Measurements from ENCODE around the gene SPEN.
"Not testable (repeated sequence)": the region's sequence is repeated elsewhere in the genome, so short reads cannot be mapped to it uniquely, and the experiment has no call there.

The SPEN gene

GRCh38 chr1:15825800-15826199, 21.7 kb upstream of the SPEN start:
- TF ChIP-seq CTCF (conservative IDR thresholded peaks at IDR 0.05; ENCODE audit: control insufficient read depth, insufficient read depth, low read depth, low read length), result no peak
- no peak for DNase-seq (ENCODE audit: low read depth)
- H3K4me3 ChIP-seq (ENCODE audit: control insufficient read depth, low read depth, low read length), result no peak overlapping the region

- TF ChIP-seq CTCF (conservative IDR thresholded peaks at IDR 0.05; ENCODE audit: control insufficient read depth, insufficient read depth, low read depth, low read length), result no peak
- no peak for DNase-seq (ENCODE audit: low read depth)
- H3K4me3 ChIP-seq (ENCODE audit: control insufficient read depth, low read depth, low read length), result no peak overlapping the region
Observed at GRCh38 chr1:15826810-15827507, 20.5 kb upstream of the SPEN start.

GRCh38 chr1:15827567-15827966, 19.9 kb upstream of the SPEN start:
- not testable (repeated sequence) for H3K4me3 ChIP-seq (ENCODE audit: control insufficient read depth, low read depth, low read length)

GRCh38 chr1:15828931-15829330, 18.6 kb upstream of the SPEN start:
- H3K4me3 ChIP-seq (ENCODE audit: control insufficient read depth, low read depth, low read length); DNase-seq (ENCODE audit: low read depth): not testable (repeated sequence)

More at GRCh38 chr1:15827567-15827966, 19.9 kb upstream of the SPEN start:
- DNase-seq (ENCODE audit: low read depth), result not testable (repeated sequence)

- DNase-seq (ENCODE audit: low read depth), result no peak
- no peak for TF ChIP-seq CTCF (conservative IDR thresholded peaks at IDR 0.05; ENCODE audit: control insufficient read depth, insufficient read depth, low read depth, low read length)
- H3K4me3 ChIP-seq (ENCODE audit: control insufficient read depth, low read depth, low read length), result no peak overlapping the region
Observed at GRCh38 chr1:15830258-15830657, 17.2 kb upstream of the SPEN start.

- peak; percentile 79 for DNase-seq (ENCODE audit: low read depth)
Observed at GRCh38 chr1:15833069-15833679, 14.3 kb upstream of the SPEN start.

GRCh38 chr1:15833842-15834405, 13.6 kb upstream of the SPEN start:
- no peak for DNase-seq (ENCODE audit: low read depth)
- H3K4me3 ChIP-seq (ENCODE audit: control insufficient read depth, low read depth, low read length), result peak overlapping the region; percentile 81
- no peak for TF ChIP-seq CTCF (conservative IDR thresholded peaks at IDR 0.05; ENCODE audit: control insufficient read depth, insufficient read depth, low read depth, low read length)

More at GRCh38 chr1:15833069-15833679, 14.3 kb upstream of the SPEN start:
- H3K4me3 ChIP-seq (ENCODE audit: control insufficient read depth, low read depth, low read length), result peak overlapping the region; percentile 81
- no peak for TF ChIP-seq CTCF (conservative IDR thresholded peaks at IDR 0.05; ENCODE audit: control insufficient read depth, insufficient read depth, low read depth, low read length)
